ENCODE results near the gene SPAG9.

Gene SPAG9

DNA sequence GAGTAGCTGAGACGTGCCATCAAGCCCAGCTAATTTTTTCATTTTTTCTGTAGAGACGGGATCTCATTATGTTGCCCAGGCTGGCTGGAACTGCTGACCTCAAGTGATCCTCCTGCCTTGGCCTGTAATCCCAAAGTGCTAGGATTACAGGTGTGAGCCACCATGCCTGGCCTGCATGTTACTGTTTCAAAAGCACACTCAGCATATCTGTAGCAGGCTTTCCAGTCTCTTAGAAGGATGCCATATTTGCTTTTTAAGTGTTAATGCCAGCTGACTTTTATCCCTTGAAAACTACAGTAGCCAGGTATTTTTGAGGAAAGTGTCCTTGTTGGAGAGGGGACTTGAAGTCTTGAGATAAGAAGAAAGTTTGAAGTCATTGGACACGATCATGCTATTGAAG, 15.3 kb upstream of the SPAG9 start:
- no peak for DNase-seq

- no peak for DNase-seq
These were observed 12.7 kb upstream of the SPAG9 start for GRCh38 chr17:51133365-51133764.

- peak; percentile 54 to 68 (median 59) for DNase-seq
These were observed 12.3 kb upstream of the SPAG9 start for GRCh38 chr17:51132964-51133319.

GRCh38 chr17:51128076-51128475, 7.4 kb upstream of the SPAG9 start:
- DNase-seq = peak; percentile 64 to 87 (median 77)

DNA sequence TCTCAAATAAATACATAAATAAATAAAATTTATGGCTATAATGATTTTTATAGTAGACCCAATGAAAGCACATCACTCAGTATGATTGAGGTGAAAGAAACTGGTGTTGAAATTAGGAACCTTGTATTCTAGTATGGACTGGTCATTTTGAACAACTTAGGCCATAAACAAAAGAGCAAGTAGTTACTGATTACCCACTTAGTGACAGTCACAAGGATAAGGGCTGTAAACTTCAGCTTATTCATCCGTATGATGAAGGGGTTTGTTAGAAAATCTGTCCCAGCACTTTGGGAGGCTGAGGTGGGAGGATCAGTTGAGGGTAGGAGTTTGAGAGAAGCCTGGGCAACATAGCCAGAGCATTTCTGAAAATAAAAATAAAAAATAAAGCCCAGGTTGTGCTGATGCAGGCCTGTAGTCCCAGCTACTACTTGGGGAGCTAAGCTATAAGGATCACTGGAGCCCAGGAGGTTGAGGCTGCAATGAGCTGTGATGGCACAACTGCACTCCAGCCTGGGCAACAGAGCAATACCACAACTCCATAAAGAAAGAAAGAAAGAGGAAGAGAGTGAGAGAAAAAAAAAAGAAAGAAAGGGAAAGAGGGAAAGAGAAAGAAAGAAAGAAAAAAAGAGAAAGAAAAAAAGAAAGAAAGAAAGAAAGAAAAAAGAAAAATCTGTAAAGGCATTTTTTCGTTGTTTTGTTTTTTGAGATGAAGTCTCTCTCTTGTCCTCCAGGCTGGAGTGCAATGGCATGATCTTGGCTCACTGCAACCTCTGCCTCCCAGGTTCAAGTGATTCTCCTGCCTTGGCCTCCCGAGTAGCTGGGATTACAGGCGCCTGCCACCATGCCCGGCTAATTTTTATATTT, 4.2 kb upstream of the SPAG9 start:
- DNase-seq = no peak

- peak; percentile 35 to 53 (median 49) for DNase-seq
These were observed 1.9 kb upstream of the SPAG9 start for GRCh38 chr17:51122473-51123115.

GRCh38 chr17:51121620-51122472, 1.2 kb upstream of the SPAG9 start:
- DNase-seq = peak; percentile 98 to 100 (median 100)

GRCh38 chr17:51120357-51120738, 320 bp downstream of the SPAG9 start:
- DNase-seq = no peak

- peak; percentile 51 to 68 (median 60) for DNase-seq
These were observed 982 bp downstream of the SPAG9 start for GRCh38 chr17:51119415-51120356.

DNA sequence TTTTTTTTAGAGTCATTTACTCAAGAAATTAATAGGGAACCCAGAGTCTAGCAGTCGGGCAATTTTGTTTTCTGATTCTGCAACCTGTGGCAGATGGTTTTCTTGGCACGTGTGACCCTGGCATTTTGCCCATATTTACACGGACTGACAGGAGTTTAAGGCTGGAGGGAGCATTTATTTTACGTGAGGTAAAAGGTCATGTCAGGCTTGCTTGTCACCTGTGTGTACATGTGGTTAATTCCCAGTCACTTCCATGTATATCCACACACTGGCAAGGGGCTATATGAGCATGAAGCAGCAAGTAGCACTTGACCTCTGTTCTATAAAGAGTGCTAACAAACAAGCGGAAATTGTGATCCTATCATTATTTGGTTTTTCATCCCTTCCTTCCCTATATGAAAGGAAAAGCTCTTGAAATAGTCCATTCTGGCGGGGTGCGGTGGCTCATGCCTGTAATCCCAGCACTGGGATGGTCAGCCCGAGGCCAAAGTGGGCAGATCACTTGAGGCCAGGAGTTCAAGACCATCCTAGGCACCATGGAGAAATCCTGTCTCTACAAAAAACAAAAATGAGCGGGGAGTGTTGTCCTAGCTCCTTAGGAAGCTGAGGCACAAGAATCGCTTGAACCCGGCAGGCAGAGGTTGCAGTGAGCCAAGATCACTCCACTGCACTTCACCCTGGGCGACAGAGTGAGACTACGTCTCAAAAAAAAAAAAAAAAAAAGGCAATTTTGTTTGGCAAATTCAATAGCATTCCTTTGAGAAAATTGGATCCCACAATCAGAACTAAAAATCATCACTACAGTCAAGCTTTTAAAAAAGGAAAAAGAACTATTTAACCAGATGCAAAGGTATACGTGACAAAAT, 2.1 kb downstream of the SPAG9 start:
- DNase-seq = peak in 1 of 3 donors; percentile 19

GRCh38 chr17:51115179-51115578, 5.5 kb downstream of the SPAG9 start:
- DNase-seq = no peak

GRCh38 chr17:51112303-51113222, 8.1 kb downstream of the SPAG9 start:
- DNase-seq = peak; percentile 71 to 76 (median 73)

GRCh38 chr17:51107778-51108177, 12.9 kb downstream of the SPAG9 start:
- no peak for DNase-seq

DNA sequence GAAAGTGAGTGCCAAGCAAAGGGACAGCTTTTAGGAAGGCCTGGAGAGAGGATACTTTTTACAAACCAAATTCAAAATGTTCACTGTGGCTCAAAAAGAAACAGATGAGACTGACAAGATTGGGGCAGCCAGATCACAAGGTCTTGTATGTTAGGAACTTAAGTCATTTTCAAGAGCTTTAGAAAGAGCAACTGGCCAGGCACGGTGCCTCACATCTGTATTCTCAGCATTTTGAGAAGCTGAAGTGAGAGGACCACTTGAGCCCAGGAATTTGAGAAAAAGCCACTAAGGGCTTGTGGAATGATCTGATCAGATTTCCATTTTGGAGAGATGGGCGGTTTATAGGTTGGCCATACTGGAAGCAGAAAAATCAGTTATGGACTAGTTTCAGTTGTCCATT, 17.2 kb downstream of the SPAG9 start:
- DNase-seq = no peak

DNA sequence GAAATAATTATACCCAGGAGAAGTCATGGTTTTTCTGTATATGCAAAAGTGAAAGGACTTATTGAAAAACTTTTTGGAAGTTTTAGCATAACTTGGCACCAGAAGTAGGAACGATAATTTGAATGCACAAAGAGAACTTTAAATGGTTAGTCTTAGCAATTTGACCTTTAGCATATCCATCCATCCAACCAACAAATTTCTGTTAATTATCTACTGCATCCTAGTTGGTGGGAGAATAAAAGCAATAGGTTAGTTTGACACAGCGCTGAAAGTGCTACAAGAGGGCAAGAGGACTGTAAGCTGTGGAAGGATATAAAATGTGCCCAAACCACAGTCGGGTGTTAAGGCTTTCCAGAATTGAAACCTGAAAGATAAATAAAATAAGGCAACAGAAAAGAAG, 17.6 kb downstream of the SPAG9 start:
- DNase-seq = no peak

DNA sequence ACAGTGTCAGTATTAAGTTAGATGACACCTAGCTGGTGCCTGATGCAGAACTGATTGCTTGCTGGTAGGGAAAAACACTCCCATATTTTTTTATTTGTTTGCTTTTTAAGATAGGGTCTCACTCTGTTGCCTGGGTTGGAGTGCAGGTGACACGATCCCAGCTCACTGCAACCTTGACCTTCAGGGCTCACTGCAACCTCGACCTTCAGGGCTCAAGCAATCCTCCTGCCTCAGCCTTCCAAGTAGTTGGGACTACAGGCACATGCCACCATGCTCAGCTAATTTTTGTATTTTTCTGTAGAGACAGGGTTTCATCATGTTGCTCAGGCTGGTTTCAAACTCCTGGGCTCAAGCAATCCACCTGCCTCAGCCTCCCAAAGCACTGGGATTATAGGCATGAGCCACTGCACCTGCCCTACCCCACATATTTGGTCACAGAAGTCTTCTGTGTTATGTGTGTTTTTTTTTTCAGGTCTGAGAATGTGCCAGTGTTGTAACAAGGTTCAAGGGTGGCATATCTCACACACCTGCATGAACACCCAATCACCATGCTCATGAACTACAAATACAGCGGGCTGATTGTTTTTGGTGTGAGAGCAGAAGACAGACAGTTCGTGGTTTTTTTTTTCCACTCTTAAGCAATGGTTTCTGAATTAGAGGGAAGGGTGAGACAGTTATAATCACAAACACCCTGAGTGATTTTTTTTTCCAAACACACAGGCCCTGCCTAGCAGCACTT, 22.8 kb downstream of the SPAG9 start:
- DNase-seq = no peak

GRCh38 chr17:51091635-51092034, 29.0 kb downstream of the SPAG9 start:
- no peak for DNase-seq

DNA sequence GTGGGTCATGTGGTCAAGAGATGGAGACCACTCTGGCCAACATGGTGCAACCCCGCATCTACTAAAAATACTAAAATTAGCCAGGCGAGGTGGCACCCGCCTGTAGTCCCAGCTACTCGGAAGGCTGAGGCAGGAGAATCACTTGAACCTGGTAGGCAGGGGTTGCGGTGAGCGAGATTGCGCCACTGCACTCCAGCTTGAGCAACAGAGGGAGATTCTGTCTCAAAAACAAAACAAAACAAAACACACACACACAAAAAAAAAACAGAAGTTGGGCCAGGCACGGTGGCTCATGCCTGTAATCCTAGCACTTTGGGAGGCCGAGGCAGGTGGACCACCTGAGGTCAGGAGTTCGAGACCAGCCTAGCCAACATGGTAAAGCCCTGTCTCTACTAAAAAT, 31.8 kb downstream of the SPAG9 start:
- peak; percentile 48 to 55 (median 53) for DNase-seq

DNA sequence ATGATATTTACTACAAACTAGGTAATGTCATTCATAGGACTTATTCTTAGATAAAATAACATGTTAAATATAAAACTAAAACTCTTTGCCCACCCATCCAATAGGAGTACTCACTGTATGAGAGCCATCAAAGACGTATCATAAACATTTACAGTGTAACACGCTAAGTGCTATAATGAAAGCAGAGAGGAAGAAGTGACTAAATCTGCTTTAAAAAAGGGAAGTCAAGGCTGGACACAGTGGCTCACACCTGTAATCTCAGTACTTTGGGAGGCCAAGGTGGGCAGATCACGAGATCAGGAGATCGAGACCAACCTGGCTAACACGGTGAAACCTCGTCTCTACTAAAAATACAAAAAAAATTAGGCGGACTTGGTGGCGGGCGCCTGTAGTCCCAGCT, 32.4 kb downstream of the SPAG9 start:
- peak in 2 of 3 donors; percentile 29 to 32 for DNase-seq

All from suppressor macrophage treated with lipopolysaccharide for 1 hour (primary cell).